HG03354 (cell line): ENCODE measurements around the gene SMARCD1.

Experiments used
- ATAC-seq: cut with Tn5 transposase; IDR thresholded peaks from one replicate; pipeline ENCODE4 v1.9.1; 2021; ENCODE audit warnings: mild to moderate bottlenecking; ENCODE audit not compliant: unreplicated experiment, poor library complexity, severe bottlenecking

The SMARCD1 gene

DNA sequence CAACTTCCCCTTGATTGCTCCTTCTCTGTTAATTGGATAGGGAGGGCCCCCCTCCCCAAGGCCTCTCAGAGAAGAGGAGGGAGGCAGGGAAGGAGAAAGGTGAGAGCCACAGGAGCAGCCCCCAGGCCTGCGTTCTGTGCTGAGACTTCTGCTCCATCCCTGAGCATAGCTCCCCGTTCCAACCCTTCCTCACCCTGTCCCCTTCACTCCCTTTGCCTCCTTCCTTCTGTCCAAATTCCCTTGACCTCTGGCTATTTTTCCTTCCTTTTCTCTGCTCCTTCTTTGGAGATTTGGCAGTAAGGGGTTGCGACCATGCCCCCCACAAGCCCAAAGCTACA, 28.5 kb upstream of the SMARCD1 start:
- ATAC-seq: no peak

DNA sequence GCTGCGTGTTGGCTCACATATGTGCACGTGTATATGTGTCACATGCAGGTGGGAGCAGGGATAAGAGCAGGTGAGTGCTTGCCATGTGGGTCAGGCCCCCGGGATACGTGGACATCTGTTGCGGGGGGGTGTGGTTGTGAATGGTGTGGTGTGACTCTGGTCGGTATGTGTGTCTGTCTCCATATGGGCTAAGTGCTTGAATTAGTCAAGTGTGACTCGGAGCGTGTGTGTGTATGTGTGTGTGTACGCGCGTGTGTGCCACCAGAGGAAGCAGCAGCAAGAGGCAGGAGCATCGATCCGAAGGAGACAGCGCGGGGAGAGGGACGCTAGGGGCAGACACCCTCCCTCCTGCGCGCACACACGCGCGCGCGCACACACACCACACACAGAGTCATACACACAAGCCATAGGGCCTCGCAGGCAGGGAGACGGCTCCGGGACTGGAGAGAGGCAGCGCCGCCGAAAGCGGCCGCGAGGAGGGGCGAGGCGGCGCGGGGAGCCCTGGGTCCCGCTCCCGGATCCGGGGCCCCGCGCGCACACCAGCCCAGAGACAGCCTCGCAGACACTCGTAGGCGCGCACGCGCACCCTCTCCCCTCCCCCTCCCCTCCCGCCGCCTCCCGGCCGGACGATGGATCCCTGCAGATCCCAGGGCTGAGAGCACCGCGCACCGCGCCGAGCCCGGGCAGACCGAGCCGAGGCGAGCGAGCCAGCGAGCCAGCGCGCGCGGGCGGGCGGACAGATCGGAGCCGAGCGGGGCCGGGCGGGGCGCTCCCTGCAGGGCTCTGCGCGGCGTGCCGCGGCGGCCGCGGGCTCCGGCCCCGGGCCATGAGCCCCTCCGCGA, 27.9 kb upstream of the SMARCD1 start, which contains the start of gene ASIC1:
Gene ASIC1 (plus strand): TSS at position 597 of the 842 bp plus-strand sequence. CDS start 1,171 bp downstream, outside the sequence.
- no peak for ATAC-seq

DNA sequence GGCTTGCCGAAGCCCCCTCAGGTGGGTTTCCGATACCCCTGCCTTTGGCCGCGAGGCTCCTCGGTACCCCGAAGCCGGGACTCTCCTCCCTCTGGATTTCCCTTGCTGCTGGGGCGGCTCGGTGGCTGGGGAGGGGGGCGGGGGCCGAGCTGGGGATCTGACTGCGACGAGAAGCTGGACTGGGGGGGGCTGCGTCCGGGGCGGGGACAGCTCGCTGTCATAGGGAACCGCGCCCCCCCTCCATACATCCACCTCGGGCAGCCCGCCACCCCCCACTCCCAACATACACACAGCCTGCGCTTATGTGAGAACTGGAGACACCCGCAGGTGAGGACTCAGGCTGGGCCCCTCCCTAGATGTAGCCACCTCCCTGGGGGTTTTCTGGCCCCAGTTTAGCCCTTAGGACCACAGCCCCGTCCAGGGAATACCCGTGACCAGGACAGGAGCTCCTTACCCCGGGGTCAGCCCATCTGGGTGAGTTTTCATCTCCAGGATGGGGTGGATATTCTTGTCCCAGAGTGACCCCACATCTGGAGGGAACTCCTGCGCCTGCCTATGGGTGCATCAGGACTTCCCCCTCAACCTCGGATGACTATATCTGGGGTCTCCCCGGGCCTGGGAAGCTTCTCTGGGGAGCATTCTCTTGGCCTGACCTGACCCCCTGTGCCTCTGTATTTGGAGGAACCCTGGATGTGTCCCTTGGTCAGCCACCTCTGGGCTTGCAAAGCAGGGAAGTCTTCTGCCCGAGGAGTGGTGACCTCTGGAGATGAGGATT, 27.1 kb upstream of the SMARCD1 start:
- no peak for ATAC-seq

DNA sequence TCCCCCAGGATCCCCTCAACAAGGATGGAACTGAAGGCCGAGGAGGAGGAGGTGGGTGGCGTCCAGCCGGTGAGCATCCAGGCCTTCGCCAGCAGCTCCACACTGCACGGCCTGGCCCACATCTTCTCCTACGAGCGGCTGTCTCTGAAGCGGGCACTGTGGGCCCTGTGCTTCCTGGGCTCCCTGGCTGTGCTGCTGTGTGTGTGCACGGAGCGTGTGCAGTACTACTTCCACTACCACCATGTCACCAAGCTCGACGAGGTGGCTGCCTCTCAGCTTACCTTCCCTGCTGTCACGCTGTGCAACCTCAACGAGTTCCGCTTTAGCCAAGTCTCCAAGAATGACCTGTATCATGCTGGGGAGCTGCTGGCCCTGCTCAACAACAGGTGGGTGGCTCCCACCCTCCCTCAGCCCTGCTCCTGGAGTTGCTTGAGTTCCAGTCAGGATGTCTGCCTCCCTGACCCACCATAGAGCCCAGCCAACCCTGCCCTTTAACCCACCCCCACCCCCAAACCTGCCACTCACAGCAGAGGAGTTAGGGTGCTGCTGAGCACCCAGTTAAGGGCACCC, 26.3 kb upstream of the SMARCD1 start:
- ATAC-seq: no peak

DNA sequence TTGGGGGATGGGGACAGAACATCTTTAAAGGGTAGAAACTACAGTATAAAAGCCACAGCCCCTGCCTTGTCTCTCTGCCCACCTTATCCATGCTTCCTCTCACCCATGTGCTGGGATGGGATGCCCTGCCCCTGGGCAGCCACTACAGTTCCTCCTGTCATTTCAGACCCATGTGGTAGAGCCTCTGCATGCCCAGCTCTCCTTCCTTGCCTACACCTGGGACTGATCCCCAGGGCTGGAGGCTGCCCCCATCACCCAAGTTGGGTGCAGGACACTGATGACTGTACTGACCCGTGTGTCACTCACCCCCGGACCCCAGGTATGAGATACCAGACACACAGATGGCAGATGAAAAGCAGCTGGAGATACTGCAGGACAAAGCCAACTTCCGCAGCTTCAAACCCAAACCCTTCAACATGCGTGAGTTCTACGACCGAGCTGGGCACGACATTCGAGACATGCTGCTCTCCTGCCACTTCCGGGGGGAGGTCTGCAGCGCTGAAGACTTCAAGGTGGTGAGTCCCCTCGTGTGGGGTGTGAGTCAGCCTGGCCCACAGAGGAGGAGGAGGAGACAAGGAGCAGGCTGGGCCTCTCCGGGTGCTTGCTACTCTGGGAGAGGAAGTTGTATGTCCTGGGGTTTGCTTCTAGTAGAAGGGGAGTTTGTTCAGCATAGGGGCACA, 25.6 kb upstream of the SMARCD1 start:
- ATAC-seq: no peak

DNA sequence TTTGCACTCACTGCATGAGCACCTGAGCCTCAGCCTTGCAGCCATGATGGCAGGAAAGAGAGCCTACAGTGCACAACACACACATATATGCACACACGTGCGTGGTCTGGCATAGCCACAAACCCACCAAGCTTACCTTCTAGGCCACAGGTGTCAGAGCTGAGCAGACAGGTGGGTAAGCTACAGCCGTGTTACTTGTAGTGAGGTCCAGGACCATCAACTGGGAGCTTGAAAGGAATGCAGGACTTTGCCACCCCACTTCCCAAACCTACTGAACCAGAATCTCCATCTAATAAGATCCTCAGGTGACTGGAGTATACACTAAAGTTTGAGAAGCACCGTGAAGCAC, 25.0 kb upstream of the SMARCD1 start:
- no peak for ATAC-seq

DNA sequence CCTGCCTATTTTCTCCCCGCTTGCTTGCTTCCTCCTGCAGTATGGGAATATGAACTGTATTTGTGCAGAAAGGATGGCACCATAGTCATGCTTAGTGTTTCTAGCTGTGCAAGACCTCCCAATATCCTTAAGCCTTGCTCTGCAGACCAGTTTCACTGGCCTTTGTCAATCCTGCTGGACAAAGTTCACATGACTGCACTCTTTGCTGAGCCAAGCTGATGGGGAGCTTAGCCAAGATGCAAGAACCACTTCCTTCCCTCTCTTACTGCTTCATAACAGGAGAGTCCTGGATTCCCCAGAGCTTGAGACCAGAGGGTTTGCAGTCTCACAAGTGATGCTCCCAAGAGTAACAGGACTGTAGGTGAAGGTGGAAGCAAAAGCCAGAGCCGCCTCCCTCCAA, 24.0 kb upstream of the SMARCD1 start:
- no peak for ATAC-seq

DNA sequence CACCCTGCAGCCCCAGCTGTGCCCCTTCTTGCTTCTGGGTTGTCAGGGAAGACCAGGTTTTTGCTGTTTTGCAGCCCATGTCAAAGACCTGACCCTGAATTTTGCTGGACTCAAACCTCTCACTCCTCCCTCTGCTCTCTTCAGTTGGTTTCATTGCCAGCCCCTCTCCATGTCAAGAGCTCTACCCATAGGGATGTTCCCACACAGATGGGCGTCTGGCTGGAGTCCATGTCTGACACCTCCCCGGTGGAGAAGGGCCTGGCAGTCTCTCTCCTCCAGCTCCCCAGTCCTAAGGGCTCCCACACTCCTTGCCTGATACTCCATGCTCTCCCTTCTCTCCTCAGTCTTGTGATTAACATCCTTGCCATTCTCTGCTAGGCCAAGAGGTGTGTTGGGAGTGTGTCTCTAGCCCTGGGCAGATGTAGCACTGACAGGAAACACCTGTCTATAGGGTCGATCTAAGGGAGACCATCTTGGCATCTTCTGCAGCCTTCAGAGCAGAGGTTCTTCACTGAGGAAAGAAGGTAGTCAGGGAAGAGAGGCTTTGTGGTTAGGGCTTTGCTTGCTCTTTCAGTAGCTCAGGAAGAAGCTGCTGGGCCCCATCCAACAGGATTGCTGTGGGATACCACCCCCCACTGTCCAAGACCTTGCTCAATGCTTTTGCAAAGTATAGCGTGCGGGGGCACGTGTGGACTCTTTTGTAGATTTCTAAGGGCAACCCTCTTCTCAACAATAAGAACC, 23.0 kb upstream of the SMARCD1 start:
- ATAC-seq: no peak

DNA sequence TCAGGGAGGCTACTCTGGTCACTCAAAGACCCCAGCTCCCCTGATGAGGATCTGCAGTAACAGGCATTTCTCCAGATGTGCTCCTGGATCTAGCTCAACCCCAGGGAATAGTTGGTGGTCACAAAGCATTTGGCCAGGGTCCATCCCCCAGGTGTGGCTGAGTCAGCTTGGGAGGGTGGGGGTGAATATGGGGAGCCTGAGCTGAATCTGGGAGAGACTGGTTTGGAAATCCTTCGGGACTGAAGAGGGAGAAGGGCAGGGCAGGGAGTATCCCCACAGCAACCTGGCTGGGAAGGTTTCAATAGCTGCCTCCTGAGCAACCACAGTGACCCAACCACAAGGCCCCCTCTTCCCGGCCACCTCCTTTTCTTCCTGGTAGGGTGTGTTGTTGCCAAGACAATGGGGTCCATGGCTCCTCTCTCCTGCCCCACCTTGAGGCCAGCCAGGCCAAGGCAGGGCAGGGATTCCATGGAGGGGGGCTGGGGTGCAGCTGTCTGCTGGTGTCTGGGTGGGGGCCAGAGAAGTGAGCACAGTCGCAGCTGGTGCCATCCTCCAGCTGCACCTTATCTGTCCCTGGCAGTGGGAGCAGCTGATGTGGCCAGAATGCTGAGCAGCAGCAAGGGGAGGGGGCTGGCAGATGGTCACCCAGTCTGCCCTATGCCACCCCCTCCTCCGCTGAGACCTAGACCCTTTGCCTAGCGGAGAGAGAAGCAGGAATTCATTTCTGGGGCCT, 22.2 kb upstream of the SMARCD1 start:
- ATAC-seq: no peak

DNA sequence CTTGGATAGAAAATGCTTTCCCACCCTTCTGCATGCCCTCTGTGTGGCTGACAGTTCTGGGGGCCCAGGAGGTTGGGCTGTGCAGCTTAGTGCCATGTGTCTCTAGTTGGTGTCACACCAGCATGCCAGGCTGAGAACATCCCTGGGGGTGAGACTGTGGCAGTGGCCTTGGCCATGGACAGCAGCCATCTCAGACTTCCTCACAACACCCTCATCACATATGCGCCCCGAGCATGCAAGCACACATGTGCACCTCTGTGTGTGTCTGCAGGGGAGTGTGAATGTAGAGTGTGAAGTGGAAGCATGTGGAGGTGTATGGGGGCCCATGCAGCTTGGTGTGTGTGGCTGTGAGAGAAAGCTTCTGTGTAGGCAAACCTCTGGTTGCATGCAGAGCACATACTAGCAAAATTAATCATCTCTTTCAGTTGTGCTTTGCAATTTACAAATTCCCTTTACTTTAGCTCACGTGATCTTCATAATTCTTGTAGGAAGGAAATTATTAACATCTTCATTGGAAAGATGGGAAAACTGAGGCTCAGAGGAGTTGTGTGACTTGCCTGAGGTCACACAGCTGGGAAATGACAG, 19.3 kb upstream of the SMARCD1 start:
- no peak for ATAC-seq

DNA sequence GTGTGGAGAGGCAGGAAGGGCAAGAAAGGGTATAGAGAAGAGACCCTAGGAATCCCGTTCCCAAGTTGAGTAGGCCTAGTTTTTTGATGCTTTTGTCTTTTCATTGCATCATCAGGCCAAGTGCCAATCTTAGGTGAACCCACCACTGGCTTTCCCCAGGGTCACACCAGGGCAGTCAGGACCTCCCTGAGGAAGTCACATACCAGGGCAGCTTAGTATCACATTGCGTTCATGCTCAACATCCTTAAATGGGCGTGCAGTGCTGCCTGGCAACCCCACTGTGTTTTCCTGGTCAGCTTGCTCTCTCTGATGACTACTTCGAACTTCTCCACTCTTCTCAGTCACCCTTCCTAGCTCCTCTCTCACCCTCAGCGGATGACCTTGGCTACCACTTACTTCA, 18.7 kb upstream of the SMARCD1 start:
- ATAC-seq: no peak

DNA sequence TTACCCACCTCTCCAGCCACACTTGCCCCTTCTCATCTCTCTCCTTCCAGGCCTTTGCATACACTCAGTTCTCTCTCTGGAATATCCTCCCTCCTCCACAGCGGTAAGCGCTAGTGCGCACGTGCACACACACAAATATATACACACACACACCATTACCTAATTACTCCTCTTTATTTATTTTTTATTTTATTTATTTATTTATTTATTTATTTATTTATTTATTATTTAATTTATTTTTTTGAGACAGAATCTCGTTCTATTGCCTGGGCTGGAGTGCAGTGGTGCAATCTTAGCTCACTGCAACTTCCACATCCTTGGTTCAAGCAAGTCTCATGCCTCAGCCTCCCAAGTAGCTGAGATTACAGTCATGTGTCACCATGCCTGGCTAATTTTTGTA, 16.1 kb upstream of the SMARCD1 start:
- no peak for ATAC-seq

DNA sequence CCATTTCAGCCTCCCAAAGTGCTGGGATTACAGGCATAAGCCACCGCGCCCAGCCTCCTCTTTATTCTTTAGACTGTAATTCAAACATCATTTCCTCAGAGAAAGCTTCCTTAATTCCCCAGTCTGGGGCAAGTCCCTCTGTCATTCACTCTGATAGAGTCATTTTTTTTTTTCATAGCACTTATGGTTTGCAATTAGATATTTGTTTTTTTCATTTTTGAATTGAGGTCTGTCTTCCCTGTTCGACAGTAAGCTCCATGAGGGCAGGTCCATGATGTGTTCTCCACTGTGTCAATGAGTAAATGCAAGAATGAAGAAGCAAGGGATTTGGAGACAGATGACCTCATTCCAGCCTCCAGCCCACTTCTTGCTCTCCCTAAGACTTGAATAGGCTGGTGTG, 15.6 kb upstream of the SMARCD1 start:
- ATAC-seq: no peak

DNA sequence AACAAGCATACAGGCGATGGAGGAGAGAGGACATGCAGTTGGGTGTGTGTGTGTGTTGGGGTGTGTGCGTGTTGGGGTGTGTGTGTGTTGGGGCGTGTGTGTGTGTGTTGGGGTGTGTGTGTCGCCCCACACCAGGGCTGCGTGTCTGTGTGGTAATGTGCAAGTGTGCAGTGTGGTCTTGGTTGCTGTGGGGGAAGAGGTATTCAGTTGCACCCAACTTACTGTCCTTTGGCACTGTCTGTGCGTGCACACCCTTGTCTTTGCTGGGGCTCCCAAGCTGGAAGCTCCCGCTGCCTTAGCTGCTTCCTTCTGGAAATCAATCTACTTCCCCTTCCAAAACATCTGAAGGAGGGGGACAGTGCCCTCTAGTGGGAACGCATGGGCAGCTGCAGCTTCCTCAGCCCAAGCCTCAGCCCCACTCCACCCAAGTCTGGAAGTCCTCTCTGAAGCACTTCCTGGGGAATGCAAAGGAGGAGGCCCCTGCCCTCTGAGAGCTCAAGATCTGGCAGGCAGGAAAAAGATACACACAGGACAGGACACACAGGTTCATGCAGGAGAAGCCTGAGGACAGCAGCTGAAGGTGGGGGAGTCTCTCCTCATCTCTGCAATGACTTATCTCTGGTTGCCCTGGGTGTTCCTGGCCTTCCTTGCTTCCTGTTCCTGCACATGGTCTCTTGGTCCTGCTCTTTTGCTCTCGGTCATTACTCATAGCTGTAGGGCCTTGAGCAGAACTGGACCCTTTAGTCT, 14.7 kb upstream of the SMARCD1 start:
- no peak for ATAC-seq

DNA sequence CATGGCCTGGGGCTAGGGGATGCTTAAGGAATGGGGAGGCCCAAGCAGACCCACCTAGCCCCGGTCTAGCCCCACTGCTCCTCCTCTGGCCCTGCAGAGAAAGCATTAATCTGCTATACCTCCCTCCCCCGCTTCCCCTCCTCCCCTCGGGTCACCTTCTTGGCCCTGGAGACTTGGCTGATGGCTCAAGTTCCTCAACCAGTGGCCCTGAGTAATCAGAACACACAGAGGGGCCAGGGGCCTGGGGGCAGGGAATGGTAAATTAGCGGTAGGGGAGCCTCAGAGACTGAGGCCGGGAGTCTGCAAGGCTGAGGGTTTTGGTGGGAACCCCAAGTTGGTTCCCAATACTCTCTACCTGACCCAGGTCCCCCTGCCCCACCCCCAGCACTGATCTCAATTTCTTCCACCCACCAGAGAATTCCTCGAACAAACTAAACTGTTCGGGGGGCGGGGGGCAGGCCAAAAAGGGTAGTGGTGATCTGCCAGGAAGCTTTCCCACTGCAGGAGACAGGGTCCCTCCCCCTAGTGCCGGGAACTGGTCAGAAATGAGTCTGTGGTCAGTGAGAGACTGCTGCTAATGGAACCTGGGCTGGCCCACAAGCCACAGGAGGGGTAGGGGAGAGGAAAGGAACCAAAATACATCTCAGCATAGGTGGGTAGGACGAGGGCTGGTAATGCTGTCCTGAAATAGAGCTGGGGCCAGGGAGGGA, 12.8 kb upstream of the SMARCD1 start:
- ATAC-seq: no peak

DNA sequence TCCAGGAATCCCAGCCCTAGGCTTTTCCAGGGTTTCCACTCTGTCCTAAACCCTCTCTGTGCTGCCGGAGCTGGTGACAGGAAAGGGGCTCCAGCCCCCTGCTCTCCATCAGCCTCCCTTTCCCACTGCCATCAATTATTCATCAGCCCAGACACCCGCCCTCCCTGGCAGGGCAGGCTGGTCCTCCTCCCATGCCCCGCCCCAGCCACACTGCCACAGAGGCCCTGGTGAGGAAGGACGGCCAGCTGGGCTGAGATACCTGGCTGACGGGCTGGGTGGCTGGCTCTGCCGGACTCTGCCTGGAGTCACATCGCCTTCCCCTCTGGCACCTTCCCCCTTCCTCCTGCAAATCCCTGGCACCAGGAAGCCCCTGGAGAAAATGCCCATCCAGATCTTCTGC, 11.9 kb upstream of the SMARCD1 start:
- ATAC-seq: no peak

DNA sequence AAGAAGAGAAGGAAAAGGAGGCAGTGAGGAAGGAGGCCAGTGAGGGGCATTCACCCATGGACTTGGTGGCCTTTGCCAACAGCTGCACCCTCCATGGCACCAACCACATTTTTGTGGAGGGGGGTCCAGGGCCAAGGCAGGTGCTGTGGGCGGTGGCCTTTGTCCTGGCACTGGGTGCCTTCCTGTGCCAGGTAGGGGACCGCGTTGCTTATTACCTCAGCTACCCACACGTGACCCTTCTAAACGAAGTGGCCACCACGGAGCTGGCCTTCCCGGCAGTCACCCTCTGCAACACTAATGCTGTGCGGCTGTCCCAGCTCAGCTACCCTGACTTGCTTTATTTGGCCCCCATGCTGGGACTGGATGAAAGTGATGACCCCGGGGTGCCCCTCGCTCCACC, 11.4 kb upstream of the SMARCD1 start:
- no peak for ATAC-seq
